Effector CD4-positive, alpha-beta T cell (primary cell): ENCODE measurements around the gene WNT10A.
"Not testable (repeated sequence)": the region's sequence is repeated elsewhere in the genome, so short reads cannot be mapped to it uniquely, and the experiment has no call there.

ENCODE experiments used
- DNase-seq: peaks from one replicate; pipeline ENCODE4 v3.0.0-alpha.2; 2020
- total RNA-seq: gene quantifications from one replicate; lab custom pipeline; 2026; lab: John Stamatoyannopoulos, UW

The WNT10A gene
- total RNA-seq: 17.6 reads per million, percentile 44 among the genes with 10 or more reads in this experiment

DNA sequence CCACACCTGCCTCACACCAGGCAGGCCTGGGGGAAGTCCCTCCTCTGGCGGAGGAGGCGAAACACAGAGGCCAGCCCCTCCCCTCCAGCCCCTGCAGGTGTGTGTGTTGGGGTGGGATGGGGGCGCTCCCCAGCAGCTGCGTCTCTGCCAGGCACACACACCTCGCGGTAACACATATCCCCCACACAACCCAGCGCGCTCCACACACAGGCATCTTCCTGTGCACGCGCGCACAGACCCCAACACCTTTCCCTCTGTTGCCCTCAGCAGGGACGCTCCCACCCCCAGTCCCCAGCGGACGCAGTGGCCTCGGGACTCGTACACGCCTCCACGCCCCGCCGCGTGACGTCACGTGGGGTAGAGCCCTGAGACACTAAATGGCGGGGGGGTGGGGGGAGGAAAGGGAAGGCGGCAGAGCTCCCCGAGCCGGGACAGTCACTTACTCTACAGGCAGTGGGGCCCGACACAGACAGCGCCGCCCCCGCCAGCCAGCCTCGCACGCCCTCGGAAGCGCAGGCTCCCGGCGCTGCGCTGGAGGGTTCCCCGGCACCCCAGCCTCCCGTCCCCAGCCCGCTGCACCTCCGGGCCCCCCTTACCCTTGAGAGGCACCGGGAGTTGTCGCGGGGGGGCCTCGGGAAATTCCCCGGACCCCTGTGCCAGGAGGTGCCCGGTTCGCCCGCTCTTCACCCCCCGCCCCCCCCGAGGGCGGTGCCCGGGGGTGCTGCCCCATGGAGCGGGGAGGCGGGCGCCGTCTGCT, at the start of gene WNT10A:
TSS of gene WNT10A (plus strand) at position 751 of the 757 bp plus-strand sequence. CDS start 144 bp downstream, outside the sequence.
- peak; percentile 89 for DNase-seq

DNA sequence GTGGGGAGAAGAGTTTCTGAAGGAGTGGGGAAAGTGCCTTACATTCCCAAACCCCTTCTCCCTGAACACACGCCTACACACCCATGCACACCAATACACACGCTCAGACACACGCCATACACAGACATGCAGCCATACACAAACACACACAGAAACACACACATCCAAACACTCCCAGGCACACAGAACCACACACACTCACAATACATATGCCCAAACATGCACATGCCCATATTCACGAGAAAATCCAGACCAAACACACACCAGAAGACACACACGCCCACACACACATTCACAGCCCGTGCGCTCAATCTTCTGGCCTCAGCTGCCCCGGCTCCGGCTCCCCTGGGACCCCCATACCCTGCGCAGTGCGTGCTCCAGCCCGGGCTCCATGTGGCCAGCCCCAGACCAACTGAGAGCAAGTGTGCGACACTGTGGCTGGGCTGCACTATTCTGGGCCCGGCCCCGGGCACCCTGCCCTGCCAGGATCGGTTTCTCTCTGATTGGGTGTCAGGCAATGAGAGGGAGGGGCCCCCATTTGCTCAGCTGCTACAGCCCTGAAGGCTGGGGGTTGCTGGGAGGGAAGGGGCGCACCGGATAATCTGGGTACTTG, 49.2 kb upstream of the WNT10A start, which contains the start of gene PRKAG3:
TSS of gene PRKAG3 (minus strand) at position 426 of the 613 bp plus-strand sequence.
- no peak for DNase-seq

- DNase-seq: no peak
These were observed 48.6 kb upstream of the WNT10A start for GRCh38 chr2:218832081-218832480.

DNA sequence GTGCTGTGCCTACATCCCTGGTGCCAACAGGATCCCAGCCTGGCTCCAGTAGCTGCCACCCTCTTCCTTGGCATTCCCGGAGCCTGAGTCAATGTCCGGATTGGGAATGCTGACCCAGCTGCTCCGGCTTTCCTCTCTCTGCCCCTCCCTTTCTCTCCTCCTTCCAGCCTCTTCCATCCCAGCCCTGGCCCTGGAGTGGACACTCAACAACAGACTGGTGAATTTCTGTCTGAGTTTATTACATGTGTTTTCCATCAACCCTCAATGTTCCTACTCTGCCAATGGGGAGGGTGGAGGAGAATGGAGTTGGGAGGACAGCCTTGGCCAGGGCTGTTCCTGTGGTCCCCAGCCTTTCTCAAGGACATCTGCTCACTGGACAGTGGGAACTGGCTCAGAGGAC, 48.1 kb upstream of the WNT10A start:
- DNase-seq: no peak

DNA sequence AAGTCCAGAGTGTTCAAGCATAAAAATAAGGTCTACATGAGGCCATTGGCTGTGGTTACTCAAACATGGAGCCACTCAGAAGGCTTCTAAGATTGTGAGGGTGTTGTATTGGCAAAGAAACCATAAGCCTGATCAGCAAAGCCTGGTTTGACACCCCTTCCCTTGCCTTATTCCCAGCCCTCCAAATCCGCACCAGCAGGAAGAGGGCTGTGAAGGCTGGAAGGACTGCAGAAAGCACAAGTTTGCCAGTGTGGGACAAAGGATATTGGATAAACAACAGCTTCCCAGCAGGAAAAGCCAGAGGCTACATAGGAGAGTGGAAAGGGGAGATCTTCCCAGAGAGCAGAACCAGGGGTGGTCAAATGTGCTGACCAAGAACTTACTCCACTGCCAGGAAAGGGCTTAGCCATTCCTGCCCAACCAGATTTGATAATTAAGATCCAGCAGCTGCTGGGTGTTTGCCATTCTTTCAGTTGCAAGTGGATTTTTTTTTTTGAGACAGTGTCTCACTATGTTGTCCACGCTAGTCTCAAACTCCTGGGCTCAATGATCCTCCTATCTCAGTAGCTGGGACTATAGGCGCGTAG, 47.5 kb upstream of the WNT10A start:
- DNase-seq: no peak

DNA sequence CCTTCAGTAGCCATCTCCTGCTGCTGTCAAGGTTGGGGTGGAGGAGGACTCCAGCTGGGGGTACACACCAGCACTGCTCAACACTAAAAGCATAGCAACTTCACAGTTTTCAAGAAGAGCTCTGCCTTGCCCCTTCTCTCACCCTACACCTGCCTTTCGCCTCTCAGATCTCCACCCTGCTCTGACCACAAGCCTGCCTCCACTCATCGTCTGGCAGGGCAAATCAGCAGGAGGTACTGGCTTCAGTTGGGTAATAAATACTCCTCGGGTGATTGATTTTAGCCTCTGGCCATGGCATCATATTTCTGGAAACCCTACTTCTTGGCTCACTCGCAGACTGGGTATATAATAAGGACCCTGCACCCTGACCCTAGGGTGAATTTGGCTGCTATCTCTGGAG, 46.0 kb upstream of the WNT10A start:
- DNase-seq: no peak

DNA sequence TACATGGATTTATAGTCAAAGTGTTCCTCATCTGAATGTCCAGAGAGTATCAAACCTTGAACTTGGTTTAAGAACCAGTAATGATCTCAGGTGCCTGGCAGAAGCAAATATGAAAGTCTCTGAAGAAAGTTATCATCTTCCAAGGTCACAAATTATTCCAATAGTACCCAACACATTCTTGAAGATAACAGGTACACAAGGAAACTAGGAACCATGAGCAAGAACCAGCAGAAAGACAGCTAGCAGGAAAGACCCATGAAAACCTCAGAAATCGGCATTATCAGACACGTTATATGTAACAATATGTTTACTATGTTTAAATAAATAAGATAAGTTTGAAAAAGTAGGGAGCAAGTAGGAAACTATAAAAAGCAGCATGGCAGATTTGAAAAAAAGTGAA, 43.2 kb upstream of the WNT10A start:
- no peak for DNase-seq

- no peak for DNase-seq
These were observed 41.2 kb upstream of the WNT10A start for GRCh38 chr2:218839430-218839829.

DNA sequence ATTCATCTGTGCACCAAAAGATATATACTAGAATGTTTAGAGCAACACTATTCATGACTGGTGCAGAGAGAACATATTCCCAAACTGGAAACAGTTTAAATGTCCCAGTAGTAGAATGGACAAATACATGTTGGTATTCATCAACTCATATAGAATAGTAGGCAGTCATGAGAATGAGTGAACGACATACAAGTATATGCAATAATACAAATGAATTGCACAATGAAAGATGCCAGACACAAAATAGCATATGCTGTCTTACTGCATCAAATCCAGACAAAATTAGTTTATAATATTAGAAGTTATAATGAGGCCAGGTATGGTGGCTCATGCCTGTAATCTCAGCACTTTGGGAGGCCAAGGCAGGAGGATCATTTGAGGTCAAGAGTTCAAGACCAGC, 40.8 kb upstream of the WNT10A start:
- no peak for DNase-seq

DNA sequence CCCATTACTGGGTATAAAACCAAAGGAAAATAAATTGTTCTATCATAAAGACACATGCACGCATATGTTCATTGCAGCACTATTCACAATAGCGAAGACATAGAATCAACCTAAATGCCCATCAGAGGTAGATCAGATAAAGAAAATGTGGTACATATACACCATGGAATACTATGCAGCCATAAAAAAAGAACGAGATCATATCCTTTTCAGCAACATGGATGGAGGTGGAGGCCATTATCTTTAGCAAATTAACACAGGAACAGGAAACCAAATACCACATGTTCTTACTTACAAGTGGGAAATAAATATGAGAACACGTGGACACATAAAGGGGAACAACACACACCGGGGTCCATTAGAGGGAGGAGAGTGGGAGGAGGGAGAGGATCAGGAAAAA, 36.3 kb upstream of the WNT10A start:
- not testable (repeated sequence) for DNase-seq

- not testable (repeated sequence) for DNase-seq
These were observed 33.7 kb upstream of the WNT10A start for GRCh38 chr2:218846963-218847362.

DNA sequence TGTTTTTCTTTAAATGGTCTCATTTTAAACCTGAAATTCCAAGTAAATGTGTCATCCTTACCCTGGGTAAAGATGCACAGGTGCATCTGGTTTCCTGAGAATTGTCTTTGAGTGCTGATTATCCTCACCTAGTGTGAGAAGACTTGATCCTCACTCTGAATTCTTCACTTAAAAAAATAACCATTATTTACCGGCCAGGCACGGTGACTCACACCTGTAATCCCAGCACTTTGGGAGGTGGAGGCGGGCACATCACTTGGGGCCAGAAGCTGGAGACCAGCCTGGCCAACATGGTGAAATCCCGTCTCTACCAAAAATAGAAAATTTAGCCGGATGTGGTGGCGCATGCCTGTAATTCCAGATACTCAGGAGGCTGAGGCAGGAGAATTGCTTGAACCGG, 30.9 kb upstream of the WNT10A start:
- no peak for DNase-seq

DNA sequence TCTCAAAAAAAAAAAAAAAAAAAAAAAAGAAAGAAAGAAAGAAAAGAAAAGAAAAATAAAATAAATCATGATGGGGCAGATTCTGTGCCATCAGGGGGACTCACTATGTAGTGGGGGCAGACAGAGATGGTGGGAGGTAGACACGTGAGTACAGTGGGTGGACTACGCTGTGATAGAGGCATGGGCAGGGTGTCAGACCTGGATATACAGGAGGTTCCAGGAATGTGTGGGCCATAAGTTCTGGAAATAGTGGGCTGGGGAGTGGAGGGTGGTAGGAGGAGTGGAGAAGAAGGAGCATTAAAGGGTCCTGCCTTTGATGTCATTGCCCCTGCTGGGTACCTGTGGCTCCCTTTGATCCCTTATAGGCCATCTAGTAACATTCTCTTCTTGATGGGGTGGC, 29.9 kb upstream of the WNT10A start:
- no peak for DNase-seq

DNA sequence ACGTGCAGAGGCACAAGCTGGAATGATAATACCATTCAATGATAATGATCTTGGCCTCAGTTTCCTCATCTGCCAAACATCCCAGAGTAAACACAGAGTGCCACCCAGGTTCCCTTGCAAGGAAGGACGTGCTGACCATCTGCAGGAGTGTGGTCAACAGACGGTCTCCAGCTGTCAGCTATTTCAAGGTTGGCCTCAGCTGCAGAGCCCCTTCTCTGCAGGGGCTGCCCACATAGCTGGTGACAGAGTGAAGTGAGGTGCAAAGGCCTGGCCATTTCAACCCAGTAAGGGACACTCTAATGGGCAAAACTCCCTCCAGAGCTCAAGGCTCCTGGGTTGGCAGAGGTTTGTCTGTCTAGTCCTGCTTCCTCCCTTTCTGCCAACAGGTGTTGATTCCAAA, 29.4 kb upstream of the WNT10A start:
- DNase-seq: no peak

- DNase-seq: peak; percentile 60
These were observed 27.6 kb upstream of the WNT10A start for GRCh38 chr2:218852911-218853667.

DNA sequence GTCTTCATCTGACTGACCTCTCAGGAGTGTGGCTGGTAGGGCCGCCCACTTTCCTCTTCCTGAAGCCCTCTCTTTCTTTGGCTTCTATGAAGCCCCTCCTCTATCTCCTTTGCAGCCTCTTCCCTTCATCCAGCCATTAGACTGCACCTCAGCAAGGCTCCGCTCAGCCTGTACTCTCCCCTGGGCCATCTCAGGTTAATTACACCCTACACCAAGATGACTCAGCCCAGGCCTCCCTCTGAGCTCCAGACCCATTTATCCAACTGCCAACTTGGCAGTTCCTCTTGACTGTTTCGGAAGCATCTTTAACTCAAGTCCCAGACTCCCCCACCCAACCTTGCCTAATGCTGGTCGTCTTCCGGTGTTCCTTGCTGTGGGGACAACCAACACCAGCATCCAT, 26.9 kb upstream of the WNT10A start:
- DNase-seq: no peak

DNA sequence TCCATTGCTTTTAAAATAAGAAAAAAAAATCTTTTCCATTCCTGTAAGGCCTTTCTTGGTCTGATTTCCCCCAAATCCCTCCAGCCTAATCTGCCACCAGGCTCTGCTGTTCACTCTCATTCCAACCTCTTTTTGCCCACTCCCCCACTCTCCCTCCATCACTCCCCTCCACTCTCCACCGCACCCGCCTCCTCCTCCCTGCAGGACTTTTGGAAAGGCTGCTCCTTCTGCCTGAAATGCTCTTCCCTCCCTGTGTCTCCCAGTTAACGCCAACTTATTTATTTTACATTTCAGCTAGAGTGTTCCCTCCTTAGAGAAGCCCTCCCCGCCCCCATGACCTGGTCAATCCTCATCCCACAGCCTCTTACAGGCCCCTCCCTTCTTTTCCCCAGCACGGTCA, 25.8 kb upstream of the WNT10A start:
- DNase-seq: no peak

DNA sequence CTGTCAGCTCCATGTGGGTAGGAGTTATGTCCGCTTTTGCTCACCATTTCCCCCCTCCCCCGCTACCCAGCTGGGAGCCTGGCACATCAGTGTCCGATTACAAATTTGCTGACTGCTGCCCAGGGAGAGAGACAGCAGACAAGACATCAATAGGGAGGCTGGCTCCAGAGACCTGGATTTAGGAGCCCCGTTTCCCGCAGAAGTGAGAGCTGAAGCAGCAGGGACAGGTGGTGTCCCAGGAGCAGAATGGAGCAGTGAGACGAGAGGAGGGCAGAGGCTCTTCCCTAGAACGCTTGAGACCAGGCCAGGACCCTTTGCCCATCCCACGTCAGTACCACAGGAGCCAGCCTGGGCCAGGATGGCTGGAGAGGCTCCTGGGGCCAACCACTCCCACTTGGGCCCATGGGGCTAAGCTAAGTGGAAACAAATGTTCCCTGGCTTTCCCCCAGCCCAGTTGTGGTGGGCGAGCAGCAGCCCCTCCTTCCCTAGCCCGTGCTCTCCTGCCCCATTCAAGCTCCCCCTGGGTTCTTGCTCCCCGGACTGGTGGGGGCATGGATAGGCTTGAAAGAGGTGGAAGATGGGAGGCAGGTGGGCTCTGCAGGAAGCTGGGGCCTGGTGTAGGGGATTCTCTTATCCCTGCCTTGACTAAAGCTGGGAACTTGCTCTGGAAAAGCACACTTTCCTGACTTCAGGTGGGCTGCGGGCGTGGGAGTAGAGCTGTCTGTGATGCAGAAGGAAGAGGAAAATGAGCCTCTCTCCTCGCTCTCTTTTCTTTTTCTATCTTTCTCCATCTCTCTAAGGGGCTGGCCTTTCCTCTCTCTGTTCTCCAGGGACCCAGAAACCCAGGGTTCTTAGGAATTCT, 25.1 kb upstream of the WNT10A start:
- no peak for DNase-seq

DNA sequence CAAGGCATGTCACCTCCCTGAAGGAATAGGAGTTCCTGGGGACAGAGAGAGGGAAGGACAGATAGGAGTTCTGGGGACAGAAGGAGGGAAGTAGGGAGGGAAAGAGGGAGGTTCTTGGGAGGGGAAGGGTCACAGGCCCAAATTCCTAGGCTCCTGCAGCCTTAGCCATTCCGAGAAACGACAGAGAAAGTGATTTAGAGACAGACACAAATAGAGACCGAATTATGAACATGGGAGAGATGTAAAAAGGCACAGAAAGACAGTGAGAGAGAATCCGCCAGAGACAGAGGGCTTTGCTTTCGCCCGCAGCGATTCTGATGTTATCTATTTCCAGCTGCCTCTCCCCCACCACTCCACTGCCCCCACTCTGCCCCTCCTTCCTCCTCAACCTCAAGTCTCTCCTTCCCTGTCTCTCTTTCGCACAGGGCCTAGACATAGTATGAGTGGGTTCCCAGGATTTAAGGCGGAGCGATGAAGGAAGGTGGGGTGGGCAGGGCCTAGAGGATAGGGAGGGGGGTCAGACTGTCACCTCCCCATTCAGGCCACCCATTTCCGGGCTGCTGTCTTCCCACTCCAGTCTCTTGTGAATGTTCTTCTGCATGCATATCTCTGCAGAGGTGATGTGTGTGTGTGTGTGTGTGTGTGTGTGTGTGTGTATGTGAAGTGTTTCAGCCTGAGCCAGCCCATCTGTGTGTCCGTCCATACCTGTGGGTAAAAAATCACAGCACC, 24.3 kb upstream of the WNT10A start:
- no peak for DNase-seq

GRCh38 chr2:218856896-218857243, 23.8 kb upstream of the WNT10A start:
- no peak for DNase-seq

DNA sequence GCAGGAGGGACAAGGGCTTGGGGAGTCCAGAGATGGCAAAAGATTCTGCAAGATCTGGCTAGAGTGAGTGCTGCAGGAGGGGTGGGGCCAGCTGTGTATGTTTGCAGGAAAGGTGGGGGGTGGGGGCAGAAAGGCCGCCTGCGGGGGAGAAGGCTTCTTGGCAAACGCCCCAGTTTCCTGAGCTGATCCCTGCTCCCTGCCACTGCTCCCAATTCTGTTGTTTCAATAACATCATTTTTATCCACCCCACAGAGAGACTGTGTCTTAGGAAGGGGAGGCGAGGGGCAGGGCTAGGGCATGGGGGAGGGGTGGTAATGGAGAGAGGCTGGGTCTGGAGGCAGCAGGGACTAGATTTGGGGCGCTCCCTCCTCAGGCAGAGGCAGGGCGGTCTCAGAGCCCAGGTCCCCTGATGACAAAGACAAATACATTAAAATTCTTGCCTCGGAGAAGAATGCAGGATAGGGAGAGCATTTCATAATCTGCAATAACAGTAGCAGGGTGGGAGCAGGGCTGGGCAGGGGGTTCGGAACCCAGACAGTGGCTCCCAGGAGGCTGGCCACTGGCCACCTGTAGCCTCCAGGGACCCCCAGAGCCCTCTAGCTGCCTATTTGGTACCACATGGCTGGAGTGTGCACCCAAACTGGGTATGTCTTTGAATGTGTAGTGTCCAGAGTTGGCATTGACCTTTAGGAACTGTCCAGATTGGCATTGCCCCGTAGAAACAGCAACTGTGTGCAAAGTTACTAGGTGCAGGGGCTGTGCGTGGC, 23.1 kb upstream of the WNT10A start:
- DNase-seq: no peak
